ENCODE results near the gene PHLDA3.
"Not testable (repeated sequence)": the region's sequence is repeated elsewhere in the genome, so short reads cannot be mapped to it uniquely, and the experiment has no call there.

PHLDA3 gene

DNA sequence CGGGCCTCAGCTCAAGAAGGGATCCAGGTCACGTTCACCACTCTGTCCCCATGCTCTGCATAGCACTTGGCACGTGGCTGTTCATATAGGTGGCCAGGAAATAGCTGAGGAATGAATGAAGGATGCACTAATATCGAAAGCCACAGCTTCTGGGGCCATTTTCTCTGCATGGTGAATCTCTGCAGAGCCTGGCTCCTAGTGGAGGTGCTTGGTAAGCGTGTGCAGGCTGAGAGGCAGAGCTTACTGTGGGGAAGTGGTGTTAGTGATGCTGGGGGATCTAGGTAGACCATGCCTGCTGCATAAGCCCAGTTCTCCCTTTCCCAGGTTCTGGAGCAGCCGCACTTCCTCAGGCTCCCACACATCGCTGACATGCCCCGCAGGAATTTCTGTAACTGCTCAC is 29.6 kb upstream of the PHLDA3 start:
- no peaks in the 10 kb centered on the region for H3K9me3 Mint-ChIP-seq
- no peak for DNase-seq (ENCODE audit: low spot score in 2 of 2)
- no peaks in the 10 kb centered on the region for H3K27me3 Mint-ChIP-seq
- H3K36me3 Mint-ChIP-seq, result peaks cover 14% of the 10 kb centered on the region
- peaks cover 6% of the 10 kb centered on the region for H3K4me1 Mint-ChIP-seq
- H3K27ac Mint-ChIP-seq, result no peak overlapping the region
- ATAC-seq (ENCODE audit: low read depth), result no peak
- no peak overlapping the region for H3K4me3 Mint-ChIP-seq

DNA sequence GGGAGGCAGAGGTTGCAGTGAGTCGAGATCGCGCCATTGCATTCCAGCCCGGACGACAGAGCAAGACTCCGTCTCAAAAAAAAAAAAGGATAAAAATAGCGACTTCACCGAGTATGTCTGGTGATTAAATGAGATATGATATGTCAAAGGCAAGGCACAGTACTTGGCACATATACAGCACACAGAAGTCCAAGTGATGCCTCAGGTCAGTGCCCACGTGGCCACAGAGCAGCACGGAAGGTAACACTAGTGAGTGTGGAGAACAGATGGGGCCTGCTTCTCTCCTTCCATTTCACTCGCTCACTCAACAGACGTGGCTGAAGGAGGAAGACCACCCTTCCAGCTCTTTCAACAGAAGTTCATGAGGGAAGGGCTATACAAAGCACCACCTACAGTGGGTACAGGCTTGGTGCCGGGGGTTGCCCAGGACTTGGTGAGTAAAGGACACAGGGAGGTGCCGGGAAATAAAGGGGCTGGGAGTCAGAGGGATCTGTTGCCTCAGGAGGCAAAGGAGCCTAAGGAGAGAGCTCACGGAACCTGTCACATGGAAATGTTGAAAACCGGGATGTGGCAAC is 29.0 kb upstream of the PHLDA3 start:
- Mint-ChIP-seq H3K27me3 (no peaks in the 10 kb centered on the region), H3K36me3 (peaks cover 20% of the 10 kb centered on the region), H3K9me3 (no peaks in the 10 kb centered on the region), H3K27ac (no peak overlapping the region), H3K4me3 (no peak overlapping the region), H3K4me1 (peaks cover 3% of the 10 kb centered on the region)
- no peak for DNase-seq (ENCODE audit: low spot score in 2 of 2)
- ATAC-seq (ENCODE audit: low read depth), result no peak

DNA sequence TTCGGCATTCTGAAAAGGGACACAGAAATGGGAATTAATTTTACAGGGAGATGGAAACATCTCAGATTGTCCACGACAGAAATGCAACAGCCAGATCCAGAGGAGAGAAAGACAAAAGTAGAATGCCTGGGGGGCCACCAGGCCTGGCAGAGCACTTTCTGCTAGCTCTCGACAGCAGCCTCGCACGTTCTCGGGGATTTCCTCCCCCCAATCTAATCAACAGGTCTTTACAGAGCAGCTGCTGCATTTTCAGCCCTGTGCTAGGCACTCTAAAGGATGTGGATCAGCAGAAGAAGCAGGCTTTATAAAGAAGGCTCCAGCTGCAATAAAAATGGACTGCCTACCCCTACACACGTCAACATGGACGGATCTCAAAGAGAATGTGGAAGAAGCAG is 27.3 kb upstream of the PHLDA3 start:
- Mint-ChIP-seq H3K4me1 (peaks cover 3% of the 10 kb centered on the region), H3K27me3 (no peaks in the 10 kb centered on the region), H3K4me3 (no peak overlapping the region), H3K36me3 (peaks cover 26% of the 10 kb centered on the region), H3K27ac (no peak overlapping the region), H3K9me3 (no peaks in the 10 kb centered on the region)
- ATAC-seq (ENCODE audit: low read depth) (no peak), DNase-seq (ENCODE audit: low spot score in 2 of 2) (no peak)

DNA sequence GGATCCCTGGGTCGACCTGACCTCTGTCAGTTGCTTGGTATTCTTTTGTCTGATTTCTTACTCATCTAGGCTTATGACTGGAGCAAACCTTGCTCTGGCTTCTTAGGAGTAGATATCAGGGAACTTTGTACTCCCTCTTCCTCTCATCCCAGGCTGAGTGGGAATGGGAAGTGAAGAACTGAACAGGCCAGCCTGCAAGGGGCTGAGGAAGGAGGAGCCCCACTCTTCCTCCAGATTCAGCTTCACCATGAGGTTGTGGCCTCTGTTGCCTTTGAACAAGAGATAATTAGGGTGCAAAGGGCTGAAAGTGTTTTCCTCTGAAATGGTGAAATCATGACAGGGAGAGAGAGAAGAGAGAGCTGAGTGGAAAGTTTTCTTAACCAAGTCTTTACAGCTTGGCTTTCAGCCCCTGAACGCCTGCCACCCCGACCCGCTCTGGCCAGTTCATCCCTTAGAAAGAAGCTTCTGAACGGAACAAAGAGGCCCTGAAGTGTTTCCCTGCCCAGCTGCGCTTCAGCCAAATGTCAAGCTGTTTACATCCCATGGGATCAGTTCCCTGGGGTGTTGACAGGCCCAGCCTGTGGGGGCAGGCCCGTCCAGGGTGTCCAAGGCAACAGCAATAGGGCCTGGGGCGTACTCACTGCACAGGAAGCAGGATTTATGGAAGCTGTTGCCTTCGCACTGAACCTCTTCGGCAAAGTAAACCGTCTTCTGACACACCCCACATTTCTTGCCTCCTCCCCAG is 26.7 kb upstream of the PHLDA3 start:
- no peaks in the 10 kb centered on the region for H3K9me3 Mint-ChIP-seq
- peaks cover 26% of the 10 kb centered on the region for H3K36me3 Mint-ChIP-seq
- H3K27ac Mint-ChIP-seq, result no peak overlapping the region
- H3K4me1 Mint-ChIP-seq, result peaks cover 3% of the 10 kb centered on the region
- ATAC-seq (ENCODE audit: low read depth) (no peak), DNase-seq (ENCODE audit: low spot score in 2 of 2) (no peak)
- no peaks in the 10 kb centered on the region for H3K27me3 Mint-ChIP-seq
- H3K4me3 Mint-ChIP-seq, result no peak overlapping the region

DNA sequence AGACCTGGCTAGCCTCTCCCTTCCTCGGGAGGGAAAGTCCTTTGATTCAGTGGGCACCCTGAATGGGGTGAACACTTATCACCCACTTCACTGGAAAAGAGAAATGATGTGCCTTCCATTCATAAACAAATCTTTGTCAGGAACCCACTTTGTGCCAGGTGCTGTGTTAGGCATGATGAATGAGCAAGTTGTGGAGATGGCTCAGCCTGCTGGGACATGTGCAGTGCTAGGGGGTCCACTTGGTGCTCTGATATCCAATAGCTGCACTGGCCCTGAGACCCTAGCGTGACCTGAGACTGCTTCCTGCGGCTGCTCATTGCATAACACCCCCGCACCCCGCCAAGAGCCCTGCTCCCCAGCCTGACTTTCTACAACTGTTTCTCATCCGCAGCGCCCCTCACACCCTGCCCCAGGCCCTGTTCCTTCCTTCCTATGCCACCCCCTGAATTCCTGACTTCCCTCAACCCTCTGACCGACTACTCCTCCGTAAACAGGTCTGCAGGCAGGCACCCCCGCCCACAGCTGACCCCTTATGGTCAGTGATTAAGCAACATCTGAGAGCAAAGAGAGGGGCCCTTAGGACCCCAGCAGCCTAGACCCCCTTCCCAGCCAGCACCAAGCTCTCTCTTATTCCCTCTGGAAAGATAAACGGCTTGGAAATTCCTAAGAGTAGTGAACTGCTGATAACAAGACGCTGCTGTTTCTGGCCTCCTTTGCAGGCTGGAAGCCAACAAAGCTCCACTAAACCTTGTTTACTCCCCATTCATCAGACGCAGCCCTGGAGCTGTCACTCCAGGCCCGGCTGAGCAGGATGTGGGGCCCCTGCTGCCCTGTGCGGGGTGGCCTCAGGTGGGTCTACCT is 25.0 kb upstream of the PHLDA3 start:
- no peaks in the 10 kb centered on the region for H3K9me3 Mint-ChIP-seq
- no peak overlapping the region for H3K4me3 Mint-ChIP-seq
- peaks cover 28% of the 10 kb centered on the region for H3K36me3 Mint-ChIP-seq
- H3K27ac Mint-ChIP-seq, result no peak overlapping the region
- DNase-seq (ENCODE audit: low spot score in 2 of 2) (no peak), ATAC-seq (ENCODE audit: low read depth) (no peak)
- no peaks in the 10 kb centered on the region for H3K27me3 Mint-ChIP-seq
- peaks cover 3% of the 10 kb centered on the region for H3K4me1 Mint-ChIP-seq

DNA sequence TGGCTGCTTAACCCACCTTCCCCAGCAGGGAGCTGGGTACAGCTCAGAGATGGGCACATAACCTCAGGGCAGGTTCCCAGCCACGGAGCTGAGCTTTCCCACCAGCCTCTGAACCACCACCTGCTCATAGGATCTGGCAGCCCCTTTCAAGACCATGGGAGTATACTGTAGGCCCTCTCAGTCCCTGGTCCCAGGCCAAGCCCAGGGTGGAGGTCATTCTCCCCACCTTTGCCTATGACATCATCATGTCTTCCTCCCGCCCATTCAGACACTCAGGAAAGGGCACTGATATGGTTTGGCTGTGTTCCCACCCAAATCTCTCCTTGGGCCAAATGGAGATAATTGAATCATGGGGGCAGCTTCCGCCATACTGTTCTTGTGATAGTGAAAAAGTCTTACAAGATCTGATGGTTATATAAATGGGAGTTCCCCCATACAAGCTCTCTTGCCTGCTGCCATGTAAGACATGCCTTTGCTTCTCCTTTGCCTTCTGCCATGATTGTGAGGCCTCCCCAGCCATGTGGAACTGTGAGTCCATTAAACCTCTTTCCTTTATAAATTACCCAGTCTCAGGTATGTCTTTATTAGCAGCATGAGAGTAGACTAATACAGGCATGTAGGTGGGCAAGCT is 24.2 kb upstream of the PHLDA3 start:
- H3K27me3 Mint-ChIP-seq; H3K4me1 Mint-ChIP-seq; ATAC-seq (ENCODE audit: low read depth); H3K9me3 Mint-ChIP-seq; H3K27ac Mint-ChIP-seq; DNase-seq (ENCODE audit: low spot score in 2 of 2); H3K4me3 Mint-ChIP-seq: not testable (repeated sequence)
- H3K36me3 Mint-ChIP-seq, result peaks cover 32% of the 10 kb centered on the region

DNA sequence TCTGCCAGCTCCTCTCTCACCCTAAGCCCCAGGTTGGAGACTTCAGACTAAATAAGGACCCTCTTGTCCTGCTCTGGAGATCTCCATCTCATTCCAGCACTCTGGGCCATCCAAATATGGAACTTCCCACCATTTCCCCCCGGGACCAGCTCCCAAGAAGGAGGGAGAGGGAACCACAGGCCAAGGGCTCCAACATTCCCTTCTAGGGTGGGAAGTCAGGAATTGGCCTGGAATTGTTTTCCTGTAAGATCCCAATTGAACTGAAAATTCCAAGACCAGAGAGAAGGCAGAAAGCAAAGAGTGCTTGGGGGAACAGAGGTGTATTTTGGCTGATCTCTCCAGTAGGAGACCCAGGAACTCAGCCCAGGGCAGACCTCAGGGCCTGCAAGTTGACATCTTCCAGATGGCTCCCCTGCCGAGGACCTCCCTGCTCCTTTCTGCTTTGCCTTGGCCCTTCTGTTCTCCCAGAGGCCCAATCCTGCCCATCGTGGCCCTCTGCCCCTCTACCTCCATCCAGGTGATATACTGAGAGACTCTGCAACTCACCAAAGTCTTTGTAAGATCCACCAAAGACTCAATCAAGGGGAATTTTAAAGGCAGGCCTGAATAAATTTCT is 23.0 kb upstream of the PHLDA3 start:
- no peak for DNase-seq (ENCODE audit: low spot score in 2 of 2)
- peaks cover 34% of the 10 kb centered on the region for H3K36me3 Mint-ChIP-seq
- H3K4me3 Mint-ChIP-seq, result no peak overlapping the region
- ATAC-seq (ENCODE audit: low read depth), result no peak
- no peaks in the 10 kb centered on the region for H3K4me1 Mint-ChIP-seq
- no peaks in the 10 kb centered on the region for H3K27me3 Mint-ChIP-seq
- no peak overlapping the region for H3K27ac Mint-ChIP-seq
- no peaks in the 10 kb centered on the region for H3K9me3 Mint-ChIP-seq

DNA sequence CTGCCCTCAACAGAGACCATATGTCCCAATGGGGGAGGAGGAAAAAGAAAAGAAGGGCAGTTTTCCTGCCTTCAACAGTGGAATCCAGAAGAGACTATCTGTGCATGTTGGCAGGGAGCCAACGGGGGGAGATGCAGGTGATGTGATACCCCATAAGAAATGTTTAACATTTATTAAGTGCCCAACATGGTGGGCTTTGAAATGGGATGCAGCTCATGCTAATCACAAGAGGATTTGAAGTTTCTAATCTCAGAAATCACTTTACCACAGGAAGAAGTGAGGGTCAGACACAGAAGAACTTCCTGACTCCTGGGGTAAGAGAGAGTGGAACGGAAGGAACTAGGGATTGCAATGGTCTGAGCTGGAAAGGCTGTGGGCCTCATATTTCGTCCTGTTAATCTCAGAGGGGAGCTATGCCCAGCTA is 21.7 kb upstream of the PHLDA3 start:
- no peaks in the 10 kb centered on the region for H3K4me1 Mint-ChIP-seq
- H3K4me3 Mint-ChIP-seq, result no peak overlapping the region
- peaks cover 32% of the 10 kb centered on the region for H3K36me3 Mint-ChIP-seq
- DNase-seq (ENCODE audit: low spot score in 2 of 2) (no peak), ATAC-seq (ENCODE audit: low read depth) (no peak)
- no peaks in the 10 kb centered on the region for H3K9me3 Mint-ChIP-seq
- no peak overlapping the region for H3K27ac Mint-ChIP-seq
- H3K27me3 Mint-ChIP-seq, result no peaks in the 10 kb centered on the region

DNA sequence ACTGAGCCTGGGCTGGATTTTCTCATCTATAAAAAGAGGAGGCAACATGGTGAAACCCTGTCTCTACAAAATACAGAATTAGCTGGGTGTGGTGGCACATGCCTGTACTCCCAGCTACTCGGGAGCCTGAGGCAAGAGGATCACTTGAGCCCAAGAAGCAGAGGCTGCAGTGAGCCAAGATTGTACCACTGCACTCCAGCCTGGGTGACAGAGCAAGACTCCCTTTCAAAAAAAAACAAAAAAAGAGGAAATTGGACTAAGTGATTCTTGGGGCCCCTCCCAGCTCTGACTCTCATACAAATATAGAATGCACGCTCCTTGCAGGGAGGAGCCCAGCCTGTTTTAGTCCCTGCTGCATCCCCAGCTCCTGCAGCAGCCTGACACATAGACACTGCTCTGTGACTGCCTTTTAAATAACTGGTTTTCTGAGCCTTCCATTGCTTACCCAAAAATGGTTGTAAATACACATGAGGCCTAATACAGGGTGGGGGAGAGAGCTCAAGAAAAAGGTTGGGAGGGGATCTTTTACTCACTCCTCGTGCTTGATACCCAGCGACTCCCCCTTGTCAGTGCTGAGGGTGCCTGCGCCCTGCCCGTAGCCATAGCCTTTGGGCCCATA is 20.8 kb upstream of the PHLDA3 start:
- no peak overlapping the region for H3K27ac Mint-ChIP-seq
- peak; percentile 31 for ATAC-seq (ENCODE audit: low read depth)
- no peak overlapping the region for H3K4me3 Mint-ChIP-seq
- DNase-seq (ENCODE audit: low spot score in 2 of 2), result no peak
- H3K27me3 Mint-ChIP-seq, result no peaks in the 10 kb centered on the region
- peaks cover 30% of the 10 kb centered on the region for H3K36me3 Mint-ChIP-seq
- no peaks in the 10 kb centered on the region for H3K4me1 Mint-ChIP-seq
- no peaks in the 10 kb centered on the region for H3K9me3 Mint-ChIP-seq

DNA sequence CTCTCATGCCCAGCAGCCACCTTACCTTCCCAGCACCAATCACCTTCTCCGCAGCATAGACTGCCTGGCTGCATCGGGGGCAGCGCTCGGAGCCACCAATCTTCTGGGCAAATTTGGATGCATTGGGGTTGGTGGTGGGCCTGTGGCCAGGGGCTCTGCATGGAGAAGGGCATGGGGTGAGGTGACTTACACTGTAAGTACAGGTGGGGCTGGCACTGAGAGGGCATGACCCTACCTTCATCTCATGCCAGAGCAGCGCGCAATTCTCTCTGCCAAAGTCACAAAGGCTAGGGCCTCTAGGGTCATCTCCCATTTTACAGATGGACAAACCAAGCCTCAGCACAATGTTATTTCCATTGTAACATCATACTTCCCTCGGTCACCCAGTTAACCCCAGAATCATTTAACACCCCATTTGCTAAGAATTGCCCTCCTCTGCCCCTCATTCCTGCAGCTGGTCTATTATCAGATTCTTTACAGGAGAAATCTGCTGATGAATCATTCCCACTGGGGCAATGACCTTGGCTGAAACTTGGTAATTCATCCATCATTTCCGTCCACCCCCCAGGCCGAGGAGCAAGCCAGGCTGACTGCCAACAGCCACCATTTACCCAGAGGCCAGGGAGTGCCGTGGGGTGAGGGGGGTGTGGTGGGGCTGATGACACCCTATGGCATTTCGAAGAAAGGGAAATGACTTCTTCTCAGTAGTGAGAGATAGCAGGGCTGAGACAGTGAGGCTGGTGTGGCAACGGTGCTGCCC is 20.0 kb upstream of the PHLDA3 start:
- H3K4me1 Mint-ChIP-seq, result no peaks in the 10 kb centered on the region
- H3K36me3 Mint-ChIP-seq, result peaks cover 24% of the 10 kb centered on the region
- H3K9me3 Mint-ChIP-seq, result no peaks in the 10 kb centered on the region
- DNase-seq (ENCODE audit: low spot score in 2 of 2), result no peak
- ATAC-seq (ENCODE audit: low read depth), result no peak
- H3K27ac Mint-ChIP-seq, result no peak overlapping the region
- no peaks in the 10 kb centered on the region for H3K27me3 Mint-ChIP-seq
- H3K4me3 Mint-ChIP-seq, result no peak overlapping the region

DNA sequence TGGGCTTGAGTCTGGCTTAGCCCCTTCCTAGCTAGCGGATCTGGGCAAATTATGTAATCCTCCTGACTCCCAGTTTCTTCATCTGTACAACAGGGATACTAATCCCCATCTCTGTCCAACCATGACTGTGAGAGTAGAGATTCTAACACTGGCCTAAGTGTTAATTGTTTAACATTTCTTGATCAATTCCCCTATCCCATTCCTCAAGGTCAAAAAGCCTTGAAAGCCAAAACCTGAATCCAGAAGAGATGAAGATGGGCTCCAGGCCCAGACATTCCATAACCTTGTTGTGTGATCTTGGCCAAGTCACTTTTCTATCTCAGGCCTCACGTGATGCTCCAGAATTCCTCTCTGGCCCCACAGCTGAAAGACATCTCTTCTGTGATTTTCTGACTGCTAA is 18.8 kb upstream of the PHLDA3 start:
- H3K36me3 Mint-ChIP-seq, result peaks cover 14% of the 10 kb centered on the region

DNA sequence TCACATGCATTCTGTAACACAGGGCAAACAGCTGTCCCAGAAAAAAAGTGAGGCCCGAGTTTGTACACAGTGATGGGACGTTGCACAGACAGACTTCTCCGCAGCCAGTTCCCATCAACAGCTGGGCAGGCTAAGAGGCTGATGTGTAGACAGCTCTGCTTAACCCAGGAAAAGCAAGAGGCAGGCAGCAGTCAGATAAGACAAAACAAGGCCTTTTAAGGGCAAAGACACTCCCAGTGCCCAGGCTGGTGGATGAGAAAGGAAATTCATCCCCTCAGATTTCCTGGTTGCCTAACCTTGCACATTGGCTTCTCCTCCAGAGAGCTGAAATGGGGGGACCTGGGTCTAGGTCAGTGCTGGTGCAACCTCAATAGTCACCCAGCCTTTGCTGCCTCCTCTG is 17.2 kb upstream of the PHLDA3 start:
- DNase-seq (ENCODE audit: low spot score in 2 of 2) (no peak), ATAC-seq (ENCODE audit: low read depth) (no peak)
- no peak overlapping the region for H3K4me3 Mint-ChIP-seq
- H3K27me3 Mint-ChIP-seq, result no peaks in the 10 kb centered on the region
- H3K27ac Mint-ChIP-seq, result no peak overlapping the region
- peaks cover 5% of the 10 kb centered on the region for H3K4me1 Mint-ChIP-seq
- no peaks in the 10 kb centered on the region for H3K9me3 Mint-ChIP-seq
- peaks cover 8% of the 10 kb centered on the region for H3K36me3 Mint-ChIP-seq

More for the DNA sequence above, 18.8 kb upstream of the PHLDA3 start:
- no peak for ATAC-seq (ENCODE audit: low read depth)
- no peak overlapping the region for H3K4me3 Mint-ChIP-seq
- no peak for DNase-seq (ENCODE audit: low spot score in 2 of 2)
- H3K27ac Mint-ChIP-seq, result no peak overlapping the region
- no peaks in the 10 kb centered on the region for H3K4me1 Mint-ChIP-seq
- H3K27me3 Mint-ChIP-seq, result no peaks in the 10 kb centered on the region
- no peaks in the 10 kb centered on the region for H3K9me3 Mint-ChIP-seq
